Neural crest cell (in vitro differentiated cells): Measurements from ENCODE around the gene LCE5A. TPM values are rescaled to one million over a fixed set of nuclear protein-coding genes. Genes with fewer than 3 reads are reported as not detected.

ENCODE experiments used
- DNase-seq: peaks from one replicate; pipeline ENCODE4 v3.0.0; 2021; ENCODE audit warnings: low read depth, mixed read lengths, low spot score
- H3K27ac Mint-ChIP-seq: one replicate; pipeline ENCODE4 v1.8.0; 2021; ENCODE audit warnings: mild to moderate bottlenecking, mixed read lengths; ENCODE audit not compliant: unreplicated experiment
- H3K27me3 Mint-ChIP-seq: 2 replicates; pipeline ENCODE4 v1.8.0; 2021; ENCODE audit warnings: low read depth, mild to moderate bottlenecking, mixed read lengths
- H3K36me3 Mint-ChIP-seq: 2 replicates; pipeline ENCODE4 v1.8.0; 2021; ENCODE audit warnings: low read depth, mild to moderate bottlenecking, mixed read lengths
- H3K4me1 Mint-ChIP-seq: 2 replicates; pipeline ENCODE4 v1.8.0; 2021; ENCODE audit warnings: mixed read lengths
- H3K4me3 Mint-ChIP-seq: one replicate; pipeline ENCODE4 v1.8.0; 2021; ENCODE audit warnings: mild to moderate bottlenecking, mixed read lengths
- H3K9me3 Mint-ChIP-seq: 2 replicates; pipeline ENCODE4 v1.8.0; 2021; ENCODE audit warnings: mixed read lengths
- CTCF ChIP-seq: fragments of 200-600 bp; sonication (generic); conservative IDR thresholded peaks from 2 replicates; pipeline ENCODE4 v1.5.0; 2021; ENCODE audit warnings: antibody characterized with exemption, mild to moderate bottlenecking
- total RNA-seq: library from RNA; stranded (reverse); gene quantifications from 2 replicates; pipeline ENCODE4 v1.2.1, GENCODE V29; 2021

The LCE5A gene
- total RNA-seq, 1 donor from 2014 or later, result not detected

- Mint-ChIP-seq H3K9me3 (peaks cover 33% of the 10 kb centered on the region), H3K4me3 (no peak overlapping the region), H3K27me3 (no peaks in the 10 kb centered on the region), H3K27ac (no peak overlapping the region), H3K36me3 (peaks cover 15% of the 10 kb centered on the region), H3K4me1 (no peaks in the 10 kb centered on the region)
- DNase-seq, result no peak
- TF ChIP-seq CTCF, result no peak
These were observed 22.8 kb downstream of the LCE5A start for GRCh38 chr1:152533327-152533938.

- H3K9me3 Mint-ChIP-seq, result peaks cover 33% of the 10 kb centered on the region
- H3K27me3 Mint-ChIP-seq, result no peaks in the 10 kb centered on the region
- peaks cover 7% of the 10 kb centered on the region for H3K36me3 Mint-ChIP-seq
- TF ChIP-seq CTCF, result no peak
- no peaks in the 10 kb centered on the region for H3K4me1 Mint-ChIP-seq
- H3K27ac Mint-ChIP-seq, result no peak overlapping the region
- DNase-seq, result no peak
- no peak overlapping the region for H3K4me3 Mint-ChIP-seq
These were observed 25.2 kb downstream of the LCE5A start for GRCh38 chr1:152535774-152536173.

GRCh38 chr1:152537496-152537895, 26.9 kb downstream of the LCE5A start:
- Mint-ChIP-seq H3K9me3 (peaks cover 33% of the 10 kb centered on the region), H3K27me3 (no peaks in the 10 kb centered on the region), H3K4me3 (no peak overlapping the region), H3K27ac (no peak overlapping the region), H3K4me1 (no peaks in the 10 kb centered on the region), H3K36me3 (peaks cover 6% of the 10 kb centered on the region)
- TF ChIP-seq CTCF, result no peak
- no peak for DNase-seq

- Mint-ChIP-seq H3K27ac (no peak overlapping the region), H3K9me3 (peaks cover 38% of the 10 kb centered on the region), H3K36me3 (peaks cover 9% of the 10 kb centered on the region), H3K4me1 (no peaks in the 10 kb centered on the region), H3K27me3 (no peaks in the 10 kb centered on the region), H3K4me3 (no peak overlapping the region)
- TF ChIP-seq CTCF, result no peak
- DNase-seq, result no peak
These were observed 29.3 kb downstream of the LCE5A start for GRCh38 chr1:152539901-152540300.

- TF ChIP-seq CTCF, result no peak
- Mint-ChIP-seq H3K4me3 (no peak overlapping the region), H3K9me3 (peaks cover 26% of the 10 kb centered on the region), H3K27ac (no peak overlapping the region), H3K36me3 (peaks cover 5% of the 10 kb centered on the region), H3K27me3 (no peaks in the 10 kb centered on the region), H3K4me1 (no peaks in the 10 kb centered on the region)
- no peak for DNase-seq
These were observed 33.2 kb downstream of the LCE5A start for GRCh38 chr1:152543820-152544219.
